Psoas muscle (tissue), 8 donors: ENCODE data around the gene PM20D2. TPM values are rescaled to one million over a fixed set of nuclear protein-coding genes. Genes with fewer than 3 reads are reported as not detected.

Experiments used
- ATAC-seq, 4 donors: fragments of 200-7000 bp; cut with Tn5 transposase; one replicate each; pipeline ENCODE4 v1.9.1; 2020; ENCODE audit warnings: moderate library complexity in 3 of 4, mild to moderate bottlenecking in 2 of 4
- DNase-seq, 2 donors: peaks; one replicate each; pipeline ENCODE4 v3.0.0-alpha.2; 2020
- H3K27ac ChIP-seq: fragments of 200-600 bp; one replicate; pipeline ENCODE4 v1.8.0; 2022
- H3K27me3 ChIP-seq, 3 donors: fragments of 200-600 bp in 1 of 3; one replicate each; pipeline versions ENCODE4 v1.6.1 to v1.8.0; 2013 to 2022; ENCODE audit warnings: low read length in 2 of 3, mild to moderate bottlenecking in 2 of 3, moderate library complexity in 1 of 3; ENCODE audit not compliant: insufficient read depth in 3 of 3
- H3K36me3 ChIP-seq, 2 donors: fragments of 200-600 bp in 1 of 2; one replicate each; pipeline versions ENCODE4 v1.6.1 to v1.8.0; 2013 to 2022; ENCODE audit warnings: low read depth in 1 of 2, mild to moderate bottlenecking in 1 of 2, moderate library complexity in 1 of 2; ENCODE audit not compliant: insufficient read depth in 1 of 2
- H3K4me1 ChIP-seq: fragments of 200-600 bp; one replicate; pipeline ENCODE4 v1.8.0; 2022
- H3K4me3 ChIP-seq: fragments of 200-600 bp; one replicate; pipeline ENCODE4 v1.8.0; 2022; ENCODE audit warnings: mild to moderate bottlenecking
- H3K9me3 ChIP-seq: fragments of 200-600 bp; one replicate; pipeline ENCODE4 v1.8.0; 2022
- WGBS, 3 donors: extraction: QIAGEN DNeasy Blood & Tissue Kit; methylation state at CpG; one replicate each; pipeline versions ENCODE4 v1.1.6 to v1.1.7; 2013; 5-methylcytosine and 5-hydroxymethylcytosine counted together
- intact Hi-C, 2 donors: fragments of 100-400 bp; cut with DNase I; formaldehyde crosslinking; loops; one replicate each; pipeline versions ENCODE4 v1.11.0 to v1.14.2; 2022
- polyA plus RNA-seq, 3 donors: library from polyadenylated mRNA; stranded (reverse); fragments of 200-250 nt; gene quantifications; one replicate each; pipeline ENCODE4 v1.2.3, GENCODE V29; 2013
- total RNA-seq, 4 donors: library from RNA; stranded (reverse); fragmentation: NEBNext Ultra II Directional in 2 of 4; extraction: Animal tissue kit (Norgen Biotek cat#: 25700) in 2 of 4; gene quantifications; one replicate each; pipeline versions ENCODE4 v1.2.1 to v1.2.4, GENCODE V29; 2021 to 2023
- TF ChIP-seq, protein P1 (sequence below): fragments of 200-600 bp; IDR thresholded peaks from one replicate; pipeline ENCODE4 v1.8.0; 2022; ENCODE audit warnings: antibody characterized with exemption
- donor health status: healthy with polysubstance abuse.
- donor health status: DM: no; HTN: no; CAD: no; lungs with moderate emphysema.
- donor health status: Bipolar disorder and iron deficiency.
- donor health status: healthy.
- donor health status: DM: yes; HTN: yes; CAD: no.
- donor health status: DM: no; HTN: no; CAD: no.
- donor health status: DM: no; HTN: no; CAD: no.
- donor health status: DM: yes; HTN: yes; CAD: no.

The PM20D2 gene
- total and polyA plus RNA-seq, 7 donors, result 2.7 to 56.2 (median 13.5) TPM

DNA sequence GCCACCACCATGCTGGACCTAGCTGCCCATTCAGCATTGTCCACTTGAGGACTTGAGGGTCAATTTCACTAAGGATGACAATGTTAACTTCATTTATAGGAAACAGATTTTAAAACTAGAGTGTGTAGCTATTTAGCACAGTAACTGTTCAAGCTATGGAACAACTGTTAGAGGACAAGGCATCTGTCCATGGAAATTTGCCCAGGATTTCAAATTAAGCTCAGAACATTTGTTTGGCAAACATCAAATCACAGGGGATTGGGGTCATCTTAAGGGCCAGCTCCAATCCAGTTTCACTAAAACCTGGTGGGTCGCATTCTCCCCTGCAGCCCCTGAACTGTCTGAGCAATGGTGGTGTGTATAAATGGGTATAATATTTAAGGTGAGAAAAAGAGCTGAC, 35.1 kb downstream of the PM20D2 start:
- peak in 2 of 4 donors; percentile 31 to 51 for ATAC-seq
- Histone ChIP-seq H3K9me3 (no peaks in the 10 kb centered on the region), H3K4me3 (no peak overlapping the region), H3K36me3 (no peaks in the 10 kb centered on the region), H3K27ac (no peak overlapping the region), H3K4me1 (no peaks in the 10 kb centered on the region), H3K27me3 (no peaks in the 10 kb centered on the region)
- DNase-seq, result no peak
- intact Hi-C loops, result no loop called here
- TF ChIP-seq, protein P1, sequence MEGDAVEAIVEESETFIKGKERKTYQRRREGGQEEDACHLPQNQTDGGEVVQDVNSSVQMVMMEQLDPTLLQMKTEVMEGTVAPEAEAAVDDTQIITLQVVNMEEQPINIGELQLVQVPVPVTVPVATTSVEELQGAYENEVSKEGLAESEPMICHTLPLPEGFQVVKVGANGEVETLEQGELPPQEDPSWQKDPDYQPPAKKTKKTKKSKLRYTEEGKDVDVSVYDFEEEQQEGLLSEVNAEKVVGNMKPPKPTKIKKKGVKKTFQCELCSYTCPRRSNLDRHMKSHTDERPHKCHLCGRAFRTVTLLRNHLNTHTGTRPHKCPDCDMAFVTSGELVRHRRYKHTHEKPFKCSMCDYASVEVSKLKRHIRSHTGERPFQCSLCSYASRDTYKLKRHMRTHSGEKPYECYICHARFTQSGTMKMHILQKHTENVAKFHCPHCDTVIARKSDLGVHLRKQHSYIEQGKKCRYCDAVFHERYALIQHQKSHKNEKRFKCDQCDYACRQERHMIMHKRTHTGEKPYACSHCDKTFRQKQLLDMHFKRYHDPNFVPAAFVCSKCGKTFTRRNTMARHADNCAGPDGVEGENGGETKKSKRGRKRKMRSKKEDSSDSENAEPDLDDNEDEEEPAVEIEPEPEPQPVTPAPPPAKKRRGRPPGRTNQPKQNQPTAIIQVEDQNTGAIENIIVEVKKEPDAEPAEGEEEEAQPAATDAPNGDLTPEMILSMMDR, result no peak
- 10 to 50% (median 31%) methylated on average over 1 of the region's 1 CpG for WGBS, 3 donors

DNA sequence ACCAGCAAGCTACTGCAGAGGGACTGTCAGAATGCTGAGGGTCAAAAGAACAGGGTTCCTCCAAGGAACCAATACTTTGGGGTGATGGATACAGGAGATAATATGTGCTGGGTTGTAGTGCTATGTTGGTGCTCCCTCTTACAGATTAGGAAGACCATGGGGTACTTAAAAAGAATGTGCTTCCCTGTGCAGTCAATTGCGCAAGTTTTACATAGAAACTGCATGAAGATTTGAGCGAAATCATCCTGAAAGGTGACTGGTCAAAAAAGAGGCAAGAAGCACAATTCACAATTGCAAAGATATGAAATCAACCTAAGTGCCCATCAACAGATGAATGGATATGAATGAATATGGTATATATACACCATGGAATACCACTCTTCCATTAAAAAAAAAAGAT, 37.4 kb downstream of the PM20D2 start:
- 50 to 56% (median 52%) methylated on average over 2 of the region's 2 CpGs for WGBS, 3 donors
- Histone ChIP-seq H3K27me3 (no peaks in the 10 kb centered on the region), H3K36me3 (no peaks in the 10 kb centered on the region), H3K4me3 (no peak overlapping the region), H3K9me3 (no peaks in the 10 kb centered on the region), H3K4me1 (peaks cover 15% of the 10 kb centered on the region), H3K27ac (no peak overlapping the region)
- intact Hi-C loops, result no loop called here
- ATAC-seq (no peak), DNase-seq (no peak)
- TF ChIP-seq, protein P1, result no peak

DNA sequence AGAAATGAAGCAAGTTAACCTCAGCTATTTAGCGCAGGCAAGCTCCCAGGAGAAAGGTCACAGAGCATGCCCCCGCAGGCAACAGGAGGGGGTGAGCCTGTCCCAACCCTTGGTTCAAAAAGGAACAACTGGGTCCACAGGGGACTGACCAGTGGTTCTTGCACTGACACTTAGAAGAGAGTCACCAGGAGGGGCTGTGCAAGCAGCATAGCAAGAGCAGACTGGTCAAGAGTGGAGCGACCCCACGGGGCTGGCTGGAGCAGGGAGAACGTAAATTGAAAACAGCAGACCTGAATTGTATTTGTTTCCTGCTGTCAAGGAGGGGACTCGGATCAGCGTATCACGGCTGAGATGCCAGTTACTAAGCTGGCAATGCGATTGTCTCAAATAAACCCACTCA, 38.5 kb downstream of the PM20D2 start:
- 80 to 85% (median 81%) methylated on average over 8 to 9 of the region's 9 CpGs for WGBS, 3 donors
- H3K9me3 ChIP-seq, result no peaks in the 10 kb centered on the region
- no peaks in the 10 kb centered on the region for H3K36me3 ChIP-seq
- DNase-seq (peak in 1 of 2 donors; percentile 42), ATAC-seq (no peak)
- no peak overlapping the region for H3K27ac ChIP-seq
- peaks cover 15% of the 10 kb centered on the region for H3K4me1 ChIP-seq
- TF ChIP-seq, protein P1, result no peak
- intact Hi-C loops, result no loop called here
- H3K27me3 ChIP-seq, result no peaks in the 10 kb centered on the region
- no peak overlapping the region for H3K4me3 ChIP-seq

DNA sequence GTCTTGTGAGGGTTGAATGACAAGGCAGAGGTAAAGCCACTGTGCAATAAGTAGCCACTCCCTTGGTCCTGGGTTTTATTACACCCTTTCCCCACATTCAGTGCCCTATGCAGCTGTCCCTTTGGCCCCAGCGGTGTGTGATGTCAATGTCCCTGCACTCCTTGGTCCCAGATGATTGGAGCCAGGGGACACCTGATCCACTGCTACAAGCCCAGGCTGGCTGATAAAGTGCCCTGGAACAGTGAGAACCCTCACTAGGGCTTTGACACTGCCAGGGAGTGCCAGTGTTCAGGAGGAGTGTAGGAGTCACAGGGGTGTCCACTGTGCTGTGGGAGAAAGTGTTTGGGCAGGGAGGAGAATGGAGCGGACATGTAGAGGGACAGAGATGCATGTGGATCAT, 40.9 kb downstream of the PM20D2 start:
- 30 to 51% (median 46%) methylated on average over 2 of the region's 2 CpGs for WGBS, 3 donors
- Histone ChIP-seq H3K4me1 (peaks cover 15% of the 10 kb centered on the region), H3K4me3 (peak overlapping the region; percentile 24), H3K9me3 (no peaks in the 10 kb centered on the region), H3K36me3 (no peaks in the 10 kb centered on the region), H3K27ac (peak overlapping the region; percentile 83), H3K27me3 (no peaks in the 10 kb centered on the region)
- peak; percentile 99 for ATAC-seq
- TF ChIP-seq, protein P1, result no peak
- DNase-seq, result peak; percentile 66 to 87
- intact Hi-C loops, result no loop called here

DNA sequence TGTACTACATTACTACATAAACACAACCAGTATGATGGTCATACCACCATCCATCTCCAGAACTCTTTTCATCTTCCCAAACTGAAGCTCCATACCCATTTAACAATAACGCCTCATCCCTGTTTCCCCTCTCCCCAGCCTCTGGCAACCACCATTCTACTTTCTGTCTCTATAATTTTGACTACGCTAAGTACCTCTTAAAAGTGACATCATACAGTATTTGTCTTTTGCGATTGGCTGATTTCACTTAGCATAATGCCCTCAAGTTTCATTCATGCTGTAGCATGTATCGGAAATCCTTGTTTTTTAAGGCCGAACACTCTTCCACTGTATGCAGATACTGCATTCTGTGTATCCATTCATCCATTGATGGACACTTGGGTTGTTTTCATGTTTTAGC, 41.6 kb downstream of the PM20D2 start:
- TF ChIP-seq, protein P1, result no peak
- Histone ChIP-seq H3K9me3 (no peaks in the 10 kb centered on the region), H3K4me1 (peaks cover 15% of the 10 kb centered on the region), H3K27ac (peak overlapping the region; percentile 83), H3K36me3 (no peaks in the 10 kb centered on the region), H3K27me3 (no peaks in the 10 kb centered on the region), H3K4me3 (no peak overlapping the region)
- intact Hi-C loops, result no loop called here
- DNase-seq (no peak), ATAC-seq (no peak)
- 96 to 98% (median 97%) methylated on average over 5 of the region's 5 CpGs for WGBS, 3 donors
